Head of caudate nucleus (tissue), 42 donors: ENCODE results near the gene SLC24A4.

Experiments used
- DNase-seq, 42 donors: peaks; one replicate each; pipeline versions ENCODE4 v3.0.0 to v3.0.0-alpha.2; 2020 to 2021; ENCODE audit warnings: mixed read lengths in 7 of 42
- intact Hi-C: fragments of 100-400 bp; cut with DNase I; formaldehyde crosslinking; loops from one replicate; pipeline ENCODE4 v1.15.0; 2022

Gene SLC24A4

DNA sequence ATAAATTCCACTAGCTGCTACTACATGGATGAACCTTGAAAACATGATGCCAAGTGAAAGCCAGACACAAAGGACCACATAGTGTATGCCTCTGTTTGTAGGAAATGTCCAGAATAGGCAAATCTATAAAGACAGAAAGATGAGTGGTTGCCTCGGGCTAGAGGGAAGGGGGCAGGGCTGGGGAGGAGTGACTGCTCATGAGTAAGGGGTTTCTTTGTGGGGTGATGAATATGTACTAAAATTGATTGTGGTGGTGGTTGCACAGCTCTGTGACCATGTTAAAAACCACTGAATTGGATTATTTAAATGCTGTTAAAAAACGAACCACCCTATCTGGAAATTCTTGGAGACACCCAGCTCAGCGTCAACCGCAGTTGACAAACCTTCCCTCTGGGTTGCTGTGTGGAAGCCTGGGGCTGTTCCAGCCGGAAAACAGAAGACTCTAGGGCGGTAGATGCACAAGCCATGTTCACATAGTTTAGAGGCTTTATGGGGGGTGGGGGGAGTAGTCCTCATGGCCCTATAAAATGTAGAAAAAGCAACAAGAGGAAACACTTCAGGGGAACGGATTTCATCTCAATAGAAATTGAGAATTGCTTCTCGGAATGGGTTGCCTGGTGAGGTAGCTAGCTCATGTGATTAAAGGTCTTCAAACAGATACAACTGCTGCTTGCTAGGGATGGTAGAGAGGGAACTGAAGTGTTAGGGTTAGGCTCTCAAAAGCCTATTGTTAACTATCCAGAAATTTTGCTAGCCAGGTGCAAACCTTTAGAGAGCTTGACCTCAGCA, 220.0 kb downstream of the SLC24A4 start:
- intact Hi-C loops, result no loop called here
- no peak for DNase-seq

DNA sequence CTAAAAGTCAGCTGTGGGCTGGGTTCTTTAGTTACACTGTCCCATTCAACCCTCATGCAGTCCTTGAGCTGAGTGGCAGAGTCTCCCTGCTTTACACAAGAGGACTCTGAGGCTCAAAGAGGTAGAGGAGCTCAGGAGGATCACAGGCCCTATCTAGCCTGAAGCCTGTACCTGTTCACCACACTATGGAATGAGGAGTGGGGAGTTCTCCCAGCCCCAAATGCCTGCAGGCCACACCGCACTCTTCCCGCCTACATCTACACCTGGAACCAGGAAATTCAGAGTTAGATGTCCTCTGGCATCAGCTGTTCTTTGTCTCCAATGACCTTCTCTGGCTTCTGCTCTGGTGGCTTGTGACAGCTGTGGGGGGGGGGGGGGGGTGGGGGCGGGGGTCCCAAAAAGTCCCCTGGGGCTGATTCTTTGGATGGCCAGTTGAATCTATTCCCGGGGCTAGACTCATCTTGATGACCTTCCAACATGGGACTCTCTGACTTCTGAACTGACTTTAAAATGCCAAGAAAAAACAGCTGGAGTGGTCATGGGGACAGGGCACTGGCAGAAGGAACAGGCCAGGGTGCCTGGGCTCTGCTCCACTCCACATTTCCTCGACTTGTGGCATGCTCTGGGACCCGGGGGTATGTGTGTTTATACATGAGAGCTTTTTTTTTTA, 221.2 kb downstream of the SLC24A4 start:
- DNase-seq, result no peak
- intact Hi-C loops, result no loop called here

DNA sequence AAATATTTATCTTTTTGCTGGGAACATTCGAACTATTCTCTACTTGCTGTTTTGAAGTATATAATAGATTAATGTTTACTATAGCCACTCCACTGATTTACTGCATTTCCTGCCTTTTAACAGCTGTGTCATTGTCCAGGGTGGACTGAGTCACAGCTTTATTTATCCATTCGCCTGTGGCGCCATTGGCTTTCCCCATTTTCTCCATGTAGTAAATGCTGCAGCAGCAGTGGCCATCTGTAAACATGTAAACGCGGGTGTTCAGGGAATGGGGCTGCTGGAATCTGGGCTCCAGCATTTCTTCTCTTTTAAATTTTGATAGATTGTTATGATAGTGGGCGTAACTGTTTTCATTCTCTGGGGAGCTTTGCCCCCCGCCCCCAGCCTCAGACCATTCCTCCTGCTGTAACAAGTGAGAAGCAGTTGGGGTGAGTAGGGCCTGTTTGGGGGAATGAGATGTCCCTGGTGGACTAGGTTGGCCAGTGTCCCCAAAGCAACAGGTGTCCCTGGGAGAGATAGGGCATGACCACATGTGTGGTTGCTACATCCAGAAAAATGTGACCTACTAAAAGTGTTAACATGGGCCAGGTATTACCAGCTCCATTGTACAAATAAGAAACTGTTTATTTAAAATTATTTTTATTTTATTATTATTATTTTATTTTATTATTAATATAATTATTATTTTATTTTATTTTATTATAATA, 223.5 kb downstream of the SLC24A4 start:
- no peak for DNase-seq
- intact Hi-C loops, result no loop called here

DNA sequence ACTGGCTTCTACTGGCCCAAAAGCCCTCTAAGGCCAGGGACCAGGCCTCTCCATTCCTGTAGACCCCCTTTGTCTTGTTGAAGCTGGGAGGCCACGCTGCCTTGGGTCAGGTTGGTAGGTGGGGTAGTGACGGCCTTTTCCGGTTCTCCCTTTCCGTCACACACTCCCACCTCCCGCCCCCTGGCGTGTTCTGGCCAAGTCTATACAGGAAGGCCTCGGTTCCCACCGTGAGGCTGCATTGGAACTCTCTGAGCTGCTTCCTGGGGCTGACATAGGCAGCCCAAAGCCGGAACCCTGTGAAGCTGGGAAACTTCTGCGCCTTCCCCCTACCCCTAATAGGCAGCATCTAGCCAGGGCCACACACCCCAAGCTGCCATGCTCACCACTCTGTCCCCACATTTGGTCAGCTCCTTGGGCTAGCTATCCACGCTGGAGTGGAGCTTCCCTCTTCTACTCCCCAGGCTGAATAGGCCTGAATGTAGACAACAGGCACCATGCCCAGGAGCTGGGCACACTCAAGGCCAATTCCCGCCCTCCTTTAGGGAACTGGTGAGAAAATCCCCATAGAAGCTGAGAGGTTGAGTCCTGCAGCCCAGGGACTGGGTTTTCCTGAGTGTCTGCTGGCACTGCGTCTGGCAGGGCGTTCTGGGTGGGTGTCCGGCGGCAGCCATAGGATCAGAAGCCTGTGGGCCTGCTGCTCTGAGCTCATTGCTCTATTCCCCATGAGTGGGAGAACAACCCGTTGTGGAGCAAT, 226.3 kb downstream of the SLC24A4 start:
- DNase-seq, result no peak
- intact Hi-C loops, result no loop called here

DNA sequence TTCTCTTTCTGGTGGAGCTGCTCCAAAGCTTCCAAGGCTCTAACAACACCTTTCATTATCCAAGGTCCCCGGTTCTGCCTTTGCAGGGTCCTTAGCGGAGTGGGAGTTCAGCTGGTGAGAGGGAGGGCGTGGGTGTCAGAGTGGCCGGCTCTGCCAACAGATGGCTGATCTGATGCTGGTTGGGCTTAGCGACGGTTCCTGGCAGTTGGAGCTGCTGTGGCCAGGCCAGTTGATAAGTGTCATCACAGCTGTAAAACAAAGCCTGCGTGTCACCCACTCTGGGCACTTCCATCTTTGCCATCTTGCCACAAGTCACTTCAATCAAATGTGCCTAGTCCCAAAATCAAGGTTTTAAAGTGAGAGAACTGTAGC, 226.9 kb downstream of the SLC24A4 start:
- peak in 3 of 42 donors; percentile 26 to 38 (median 29) for DNase-seq
- intact Hi-C loops, result no loop called here
